Neuronal stem cell (in vitro differentiated cells): ENCODE data around the gene PPP1R3F.

ENCODE experiments used
- DNase-seq: peaks from one replicate; pipeline ENCODE4 v3.0.0-alpha.2; 2013; ENCODE audit warnings: low spot score
- H2AFZ ChIP-seq: one replicate; pipeline ENCODE4 v1.6.1; 2013; ENCODE audit warnings: mild to moderate bottlenecking, low read length, inconsistent platforms
- H2AK5ac ChIP-seq: 2 replicates; pipeline ENCODE4 v1.6.1; 2013; ENCODE audit warnings: low read depth, mild to moderate bottlenecking, inconsistent platforms, low read length, moderate library complexity, mixed read lengths
- H2BK120ac ChIP-seq: 2 replicates; pipeline ENCODE4 v1.6.1; 2013; ENCODE audit warnings: low read depth, mild to moderate bottlenecking, inconsistent platforms, low read length, moderate library complexity, mixed read lengths
- H2BK12ac ChIP-seq: one replicate; pipeline ENCODE4 v1.6.1; 2013; ENCODE audit warnings: low read length, inconsistent platforms
- H2BK15ac ChIP-seq: 2 replicates; pipeline ENCODE4 v1.6.1; 2013; ENCODE audit warnings: mild to moderate bottlenecking, low read length, inconsistent platforms, mixed read lengths
- H2BK5ac ChIP-seq: one replicate; pipeline ENCODE4 v1.6.1; 2013; ENCODE audit warnings: inconsistent platforms, mild to moderate bottlenecking, low read length, moderate library complexity
- H3K14ac ChIP-seq: one replicate; pipeline ENCODE4 v1.6.1; 2013; ENCODE audit warnings: low read length, inconsistent platforms
- H3K18ac ChIP-seq: 2 replicates; pipeline ENCODE4 v1.6.1; 2013; ENCODE audit warnings: low read length, inconsistent platforms
- H3K23ac ChIP-seq: 2 replicates; pipeline ENCODE4 v1.6.1; 2013; ENCODE audit warnings: low read depth, mild to moderate bottlenecking, mixed read lengths, low read length, inconsistent platforms; ENCODE audit not compliant: poor library complexity
- H3K27ac ChIP-seq: replicated peaks from 3 replicates; pipeline ENCODE4 v1.5.1; 2013; ENCODE audit warnings: low read length, inconsistent platforms
- H3K27me3 ChIP-seq, 3 experiments: 2 replicates each; pipeline ENCODE4 v1.6.1; 2013; ENCODE audit warnings: low read length in 3 of 3, mild to moderate bottlenecking in 2 of 3, inconsistent platforms in 1 of 3, low read depth in 1 of 3, mixed read lengths in 1 of 3, moderate library complexity in 1 of 3; ENCODE audit not compliant: control insufficient read depth in 3 of 3, insufficient read depth in 3 of 3
- H3K36me3 ChIP-seq, 2 donors: replicated peaks in 1 of 2; 2 replicates each; pipeline ENCODE4 v1.6.1; 2013; ENCODE audit warnings: low read length in 2 of 2; ENCODE audit not compliant: control insufficient read depth in 2 of 2, insufficient read depth in 2 of 2
- H3K4ac ChIP-seq: 2 replicates; pipeline ENCODE4 v1.6.1; 2013; ENCODE audit warnings: inconsistent platforms, mild to moderate bottlenecking, low read length, moderate library complexity
- H3K4me1 ChIP-seq, 2 donors: 1 replicate in 1 of 2; 2 replicates in 1 of 2; pipeline ENCODE4 v1.6.1; 2013; ENCODE audit warnings: low read length in 2 of 2, low read depth in 1 of 2; ENCODE audit not compliant: control insufficient read depth in 2 of 2, insufficient read depth in 1 of 2
- H3K4me2 ChIP-seq: one replicate; pipeline ENCODE4 v1.6.1; 2013; ENCODE audit warnings: mild to moderate bottlenecking, low read length, inconsistent platforms; ENCODE audit not compliant: insufficient read depth, poor library complexity, severe bottlenecking
- H3K4me3 ChIP-seq, 2 donors: 2 replicates each; pipeline ENCODE4 v1.5.1; 2013; ENCODE audit warnings: low read length in 2 of 2, mild to moderate bottlenecking in 2 of 2, inconsistent platforms in 1 of 2, moderate library complexity in 1 of 2
- H3K79me1 ChIP-seq: one replicate; pipeline ENCODE4 v1.6.1; 2013; ENCODE audit warnings: low read depth, mild to moderate bottlenecking, inconsistent platforms, low read length, moderate library complexity
- H3K9ac ChIP-seq: one replicate; pipeline ENCODE4 v1.6.1; 2013; ENCODE audit warnings: mild to moderate bottlenecking, low read depth, low read length, inconsistent platforms; ENCODE audit not compliant: poor library complexity
- H3K9me3 ChIP-seq, 2 donors: replicated peaks in 1 of 2; 2 replicates each; pipeline versions ENCODE3 to v1.6.1; 2013; ENCODE audit warnings: low read length in 2 of 2, mild to moderate bottlenecking in 2 of 2, inconsistent platforms in 1 of 2, low read depth in 1 of 2, mixed read lengths in 1 of 2, moderate library complexity in 1 of 2; ENCODE audit not compliant: control insufficient read depth in 2 of 2, insufficient read depth in 1 of 2
- H4K8ac ChIP-seq: one replicate; pipeline ENCODE4 v1.6.1; 2013; ENCODE audit warnings: low read depth, mild to moderate bottlenecking, inconsistent platforms, low read length, moderate library complexity
- H4K91ac ChIP-seq: one replicate; pipeline ENCODE4 v1.6.1; 2013; ENCODE audit warnings: low read length, low read depth, mild to moderate bottlenecking, inconsistent platforms; ENCODE audit not compliant: poor library complexity
- WGBS, 2 donors: extraction: QIAGEN DNeasy Blood & Tissue Kit; methylation state at CpG; one replicate each; pipeline ENCODE4 v1.1.7; 2013; ENCODE audit warnings: missing lambda C conversion rate in 2 of 2, mixed read lengths in 1 of 2; ENCODE audit not compliant: insufficient read length in 2 of 2, insufficient replicate concordance in 1 of 2; ENCODE audit errors: extremely low coverage in 2 of 2; 5-methylcytosine and 5-hydroxymethylcytosine counted together

The PPP1R3F gene

GRCh38 chrX:49249071-49249470 is 20.5 kb upstream of the PPP1R3F start:
- H3K9ac ChIP-seq, result no peak overlapping the region
- no peak overlapping the region for H2BK5ac ChIP-seq
- no peak overlapping the region for H3K18ac ChIP-seq
- H4K8ac ChIP-seq, result no peak overlapping the region
- H2BK120ac ChIP-seq, result no peak overlapping the region
- WGBS, 2 donors, result no CpG with 5 or more reads among the region's 6 CpGs
- peaks cover 0 to 11% of the 10 kb centered on the region in 2 donors for H3K36me3 ChIP-seq
- no peak overlapping the region for H3K4me2 ChIP-seq
- no peak overlapping the region for H3K4ac ChIP-seq
- H3K4me1 ChIP-seq, result no peaks in the 10 kb centered on the region
- no peak overlapping the region for H2BK12ac ChIP-seq
- no peak for DNase-seq
- no peak overlapping the region for H2BK15ac ChIP-seq
- H4K91ac ChIP-seq, result no peak overlapping the region
- no peak overlapping the region for H3K23ac ChIP-seq
- H2AK5ac ChIP-seq, result no peak overlapping the region
- peaks cover 0 to 3% (median 0%) of the 10 kb centered on the region in 3 experiments for H3K27me3 ChIP-seq
- H3K4me3 ChIP-seq, result no peak overlapping the region
- H3K9me3 ChIP-seq, result no peaks in the 10 kb centered on the region
- H3K27ac ChIP-seq, result no peak overlapping the region
- H2AFZ ChIP-seq, result no peak overlapping the region
- H3K79me1 ChIP-seq, result no peaks in the 10 kb centered on the region
- H3K14ac ChIP-seq, result no peak overlapping the region

GRCh38 chrX:49249616-49250015 is 20.0 kb upstream of the PPP1R3F start:
- Histone ChIP-seq H3K23ac (no peak overlapping the region), H3K18ac (no peak overlapping the region), H3K4me1 (no peaks in the 10 kb centered on the region), H4K8ac (no peak overlapping the region), H2AFZ (no peak overlapping the region), H4K91ac (no peak overlapping the region), H3K4me3 (no peak overlapping the region), H2BK15ac (no peak overlapping the region), H3K36me3 (peaks cover 0 to 11% of the 10 kb centered on the region in 2 donors), H3K4ac (no peak overlapping the region), H3K4me2 (no peak overlapping the region), H3K27me3 (peaks cover 0 to 3% (median 0%) of the 10 kb centered on the region in 3 experiments), H2BK120ac (no peak overlapping the region), H3K79me1 (no peaks in the 10 kb centered on the region), H2AK5ac (no peak overlapping the region), H3K9me3 (no peaks in the 10 kb centered on the region), H3K27ac (no peak overlapping the region), H3K9ac (no peak overlapping the region), H2BK5ac (no peak overlapping the region), H3K14ac (no peak overlapping the region), H2BK12ac (no peak overlapping the region)
- WGBS, 2 donors, result no CpG with 5 or more reads among the region's 9 CpGs
- DNase-seq, result no peak

- no peak overlapping the region for H2AK5ac ChIP-seq
- H4K91ac ChIP-seq, result no peak overlapping the region
- no peak overlapping the region for H3K9ac ChIP-seq
- no peak overlapping the region for H3K14ac ChIP-seq
- H4K8ac ChIP-seq, result no peak overlapping the region
- H3K27me3 ChIP-seq, result peaks cover 0 to 3% (median 0%) of the 10 kb centered on the region in 3 experiments
- H3K36me3 ChIP-seq, result peaks cover 0 to 9% of the 10 kb centered on the region in 2 donors
- H2BK120ac ChIP-seq, result no peak overlapping the region
- DNase-seq, result no peak
- H3K4me1 ChIP-seq, result no peaks in the 10 kb centered on the region
- H3K4me3 ChIP-seq, result no peak overlapping the region
- no CpG with 5 or more reads among the region's 13 CpGs for WGBS, 2 donors
- no peak overlapping the region for H2AFZ ChIP-seq
- H3K4ac ChIP-seq, result no peak overlapping the region
- no peak overlapping the region for H3K23ac ChIP-seq
- no peaks in the 10 kb centered on the region for H3K79me1 ChIP-seq
- H3K9me3 ChIP-seq, result no peaks in the 10 kb centered on the region
- H2BK15ac ChIP-seq, result no peak overlapping the region
- no peak overlapping the region for H3K27ac ChIP-seq
- no peak overlapping the region for H2BK12ac ChIP-seq
- no peak overlapping the region for H2BK5ac ChIP-seq
- no peak overlapping the region for H3K4me2 ChIP-seq
- no peak overlapping the region for H3K18ac ChIP-seq
Observed at GRCh38 chrX:49250066-49250465, 19.5 kb upstream of the PPP1R3F start.

GRCh38 chrX:49250578-49250977 is 19.0 kb upstream of the PPP1R3F start:
- Histone ChIP-seq H2AFZ (no peak overlapping the region), H3K79me1 (no peaks in the 10 kb centered on the region), H3K4me3 (no peak overlapping the region), H4K91ac (no peak overlapping the region), H2BK15ac (no peak overlapping the region), H3K14ac (no peak overlapping the region), H2BK120ac (no peak overlapping the region), H3K4ac (no peak overlapping the region), H3K27ac (no peak overlapping the region), H3K18ac (no peak overlapping the region), H3K36me3 (peaks cover 0 to 9% of the 10 kb centered on the region in 2 donors), H3K4me2 (no peak overlapping the region), H3K23ac (no peak overlapping the region), H2BK5ac (no peak overlapping the region), H2AK5ac (no peak overlapping the region), H4K8ac (no peak overlapping the region), H3K27me3 (peaks cover 0 to 3% (median 0%) of the 10 kb centered on the region in 3 experiments), H3K9ac (no peak overlapping the region), H3K4me1 (no peaks in the 10 kb centered on the region), H2BK12ac (no peak overlapping the region), H3K9me3 (no peaks in the 10 kb centered on the region)
- no CpG with 5 or more reads among the region's 9 CpGs for WGBS, 2 donors
- no peak for DNase-seq
